Ectodermal cell (in vitro differentiated cells): ENCODE results near the gene CHGA.

Source experiments
- H3K27ac ChIP-seq: 2 replicates; pipeline ENCODE4 v1.7.0; 2013; ENCODE audit warnings: mild to moderate bottlenecking, low read depth, low read length; ENCODE audit not compliant: insufficient read depth, poor library complexity, severe bottlenecking
- H3K27me3 ChIP-seq: 2 replicates; pipeline ENCODE4 v1.7.0; 2013; ENCODE audit warnings: mild to moderate bottlenecking, low read length; ENCODE audit not compliant: insufficient read depth, control insufficient read depth, poor library complexity, severe bottlenecking
- H3K36me3 ChIP-seq: one replicate; pipeline ENCODE4 v1.7.0; 2013; ENCODE audit warnings: low read length; ENCODE audit not compliant: control insufficient read depth, insufficient read depth
- H3K4me1 ChIP-seq: one replicate; pipeline ENCODE4 v1.7.0; 2013; ENCODE audit warnings: low read length; ENCODE audit not compliant: control insufficient read depth, insufficient read depth
- H3K4me3 ChIP-seq: 2 replicates; pipeline ENCODE4 v1.7.0; 2013; ENCODE audit warnings: low read depth, low read length, control low read depth; ENCODE audit not compliant: insufficient read depth
- H3K9me3 ChIP-seq: 2 replicates; pipeline ENCODE4 v1.7.0; 2013; ENCODE audit warnings: mild to moderate bottlenecking, low read length, moderate library complexity; ENCODE audit not compliant: control insufficient read depth
- WGBS, 2 experiments: methylation state at CpG; one replicate each; pipeline ENCODE4 v1.1.7; 2013; ENCODE audit warnings: missing lambda C conversion rate in 2 of 2; 5-methylcytosine and 5-hydroxymethylcytosine counted together

CHGA gene

GRCh38 chr14:92922155-92922735 lies 705 bp upstream of the CHGA start:
- 70 to 90% methylated on average over 3 to 4 of the region's 4 CpGs for WGBS, 2 experiments
- peak overlapping the region; percentile 51 for H3K4me3 ChIP-seq
- H3K9me3 ChIP-seq: no peaks in the 10 kb centered on the region
- H3K27me3 ChIP-seq: peaks cover 52% of the 10 kb centered on the region
- H3K36me3 ChIP-seq: no peaks in the 10 kb centered on the region
- H3K27ac ChIP-seq: no peak overlapping the region
- no peaks in the 10 kb centered on the region for H3K4me1 ChIP-seq

- peaks cover 52% of the 10 kb centered on the region for H3K27me3 ChIP-seq
- WGBS, 2 experiments: 20 to 22% methylated on average over 8 of the region's 8 CpGs
- no peaks in the 10 kb centered on the region for H3K9me3 ChIP-seq
- no peaks in the 10 kb centered on the region for H3K4me1 ChIP-seq
- H3K4me3 ChIP-seq: peak overlapping the region; percentile 51
- H3K36me3 ChIP-seq: no peaks in the 10 kb centered on the region
- no peak overlapping the region for H3K27ac ChIP-seq
Measured at GRCh38 chr14:92923744-92924103, 774 bp downstream of the CHGA start.

- H3K4me3 ChIP-seq: no peak overlapping the region
- no peak overlapping the region for H3K27ac ChIP-seq
- H3K4me1 ChIP-seq: no peaks in the 10 kb centered on the region
- H3K27me3 ChIP-seq: peaks cover 50% of the 10 kb centered on the region
- H3K9me3 ChIP-seq: no peaks in the 10 kb centered on the region
- 28 to 29% methylated on average over 5 of the region's 5 CpGs for WGBS, 2 experiments
- H3K36me3 ChIP-seq: no peaks in the 10 kb centered on the region
Measured at GRCh38 chr14:92924247-92924646, 1.3 kb downstream of the CHGA start.

- H3K36me3 ChIP-seq: no peaks in the 10 kb centered on the region
- no peak overlapping the region for H3K4me3 ChIP-seq
- peaks cover 43% of the 10 kb centered on the region for H3K27me3 ChIP-seq
- 81 to 85% methylated on average over 6 of the region's 6 CpGs for WGBS, 2 experiments
- no peaks in the 10 kb centered on the region for H3K4me1 ChIP-seq
- H3K27ac ChIP-seq: no peak overlapping the region
- H3K9me3 ChIP-seq: no peaks in the 10 kb centered on the region
Measured at GRCh38 chr14:92925446-92925845, 2.5 kb downstream of the CHGA start.

- H3K4me3 ChIP-seq: no peak overlapping the region
- no peaks in the 10 kb centered on the region for H3K4me1 ChIP-seq
- H3K27ac ChIP-seq: no peak overlapping the region
- 85 to 86% methylated on average over 5 of the region's 5 CpGs for WGBS, 2 experiments
- no peaks in the 10 kb centered on the region for H3K9me3 ChIP-seq
- no peaks in the 10 kb centered on the region for H3K36me3 ChIP-seq
- peaks cover 38% of the 10 kb centered on the region for H3K27me3 ChIP-seq
Measured at GRCh38 chr14:92926180-92926845, 3.4 kb downstream of the CHGA start.

- Histone ChIP-seq H3K27me3 (peaks cover 33% of the 10 kb centered on the region), H3K4me3 (no peak overlapping the region), H3K9me3 (no peaks in the 10 kb centered on the region), H3K27ac (no peak overlapping the region), H3K4me1 (no peaks in the 10 kb centered on the region), H3K36me3 (no peaks in the 10 kb centered on the region)
- WGBS, 2 experiments: 88 to 89% methylated on average over 3 of the region's 3 CpGs
Measured at GRCh38 chr14:92926931-92927330, 4.0 kb downstream of the CHGA start.

- 86% methylated on average over 14 of the region's 14 CpGs for WGBS, 2 experiments
- H3K27me3 ChIP-seq: peaks cover 26% of the 10 kb centered on the region
- H3K4me1 ChIP-seq: no peaks in the 10 kb centered on the region
Measured at GRCh38 chr14:92927349-92928257, 4.7 kb downstream of the CHGA start.

GRCh38 chr14:92928258-92928629 lies 5.3 kb downstream of the CHGA start:
- Histone ChIP-seq H3K4me1 (no peaks in the 10 kb centered on the region), H3K27me3 (peaks cover 20% of the 10 kb centered on the region), H3K27ac (no peak overlapping the region), H3K36me3 (no peaks in the 10 kb centered on the region), H3K4me3 (no peak overlapping the region), H3K9me3 (no peaks in the 10 kb centered on the region)
- WGBS, 2 experiments: 86 to 93% methylated on average over 3 of the region's 3 CpGs

More at GRCh38 chr14:92927349-92928257, 4.7 kb downstream of the CHGA start:
- Histone ChIP-seq H3K4me3 (no peak overlapping the region), H3K36me3 (no peaks in the 10 kb centered on the region), H3K27ac (no peak overlapping the region), H3K9me3 (no peaks in the 10 kb centered on the region)

GRCh38 chr14:92928961-92929688 lies 6.2 kb downstream of the CHGA start:
- 91 to 92% methylated on average over 12 of the region's 12 CpGs for WGBS, 2 experiments
- Histone ChIP-seq H3K4me1 (no peaks in the 10 kb centered on the region), H3K36me3 (no peaks in the 10 kb centered on the region), H3K9me3 (no peaks in the 10 kb centered on the region), H3K4me3 (no peak overlapping the region), H3K27me3 (peaks cover 13% of the 10 kb centered on the region), H3K27ac (no peak overlapping the region)
